CD1c-positive myeloid dendritic cell (primary cell): ENCODE results near the gene EML4.
"Not testable (repeated sequence)": the region's sequence is repeated elsewhere in the genome, so short reads cannot be mapped to it uniquely, and the experiment has no call there.

Source experiments
- DNase-seq: peaks from one replicate; pipeline ENCODE4 v3.0.0-alpha.2; 2016; ENCODE audit errors: extremely low spot score

EML4 gene

GRCh38 chr2:42169100-42169873 lies at the start of gene EML4:
EML4 (plus strand) TSS chr2:42169353; CDS start chr2:42169612, 259 bp downstream.
- peak; percentile 94 for DNase-seq

- no peak for DNase-seq
Observed at GRCh38 chr2:42123426-42123825, 45.7 kb upstream of the EML4 start.

DNA sequence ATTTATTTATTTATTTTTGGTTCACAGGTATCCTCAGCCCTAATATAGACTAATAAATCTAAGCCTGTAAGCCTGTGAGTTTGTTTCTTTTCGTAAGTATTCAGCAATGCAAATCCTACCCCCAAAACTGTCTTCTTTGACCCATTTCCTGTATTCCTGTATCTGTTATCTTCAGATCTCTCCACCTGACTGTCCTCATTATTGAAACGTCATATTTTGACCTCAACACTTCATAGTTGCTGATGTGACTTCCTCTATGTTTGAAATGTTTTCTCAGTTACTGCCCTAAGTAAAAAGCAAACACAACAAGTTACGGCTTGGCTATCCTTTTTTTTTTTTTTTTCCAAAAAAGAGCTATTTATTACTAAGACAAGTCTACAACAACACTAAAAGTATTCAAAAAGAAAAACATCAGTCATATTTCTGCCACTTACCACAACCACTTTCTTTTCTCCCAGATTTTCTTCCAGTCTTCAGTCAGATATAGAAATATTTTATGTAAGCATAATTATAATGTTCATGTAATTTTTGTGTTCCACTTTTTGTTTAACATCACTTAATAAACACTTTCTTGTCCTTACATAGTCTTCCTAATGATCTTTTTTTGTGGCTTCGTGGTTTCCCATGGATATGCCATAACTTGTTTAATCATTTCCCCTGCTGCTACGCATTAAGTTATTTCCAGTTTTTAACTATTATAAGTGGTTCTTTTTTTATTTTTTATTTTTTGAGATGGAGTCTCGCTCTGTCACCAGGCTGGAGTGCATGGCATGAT lies 45.0 kb upstream of the EML4 start:
- DNase-seq, result no peak

DNA sequence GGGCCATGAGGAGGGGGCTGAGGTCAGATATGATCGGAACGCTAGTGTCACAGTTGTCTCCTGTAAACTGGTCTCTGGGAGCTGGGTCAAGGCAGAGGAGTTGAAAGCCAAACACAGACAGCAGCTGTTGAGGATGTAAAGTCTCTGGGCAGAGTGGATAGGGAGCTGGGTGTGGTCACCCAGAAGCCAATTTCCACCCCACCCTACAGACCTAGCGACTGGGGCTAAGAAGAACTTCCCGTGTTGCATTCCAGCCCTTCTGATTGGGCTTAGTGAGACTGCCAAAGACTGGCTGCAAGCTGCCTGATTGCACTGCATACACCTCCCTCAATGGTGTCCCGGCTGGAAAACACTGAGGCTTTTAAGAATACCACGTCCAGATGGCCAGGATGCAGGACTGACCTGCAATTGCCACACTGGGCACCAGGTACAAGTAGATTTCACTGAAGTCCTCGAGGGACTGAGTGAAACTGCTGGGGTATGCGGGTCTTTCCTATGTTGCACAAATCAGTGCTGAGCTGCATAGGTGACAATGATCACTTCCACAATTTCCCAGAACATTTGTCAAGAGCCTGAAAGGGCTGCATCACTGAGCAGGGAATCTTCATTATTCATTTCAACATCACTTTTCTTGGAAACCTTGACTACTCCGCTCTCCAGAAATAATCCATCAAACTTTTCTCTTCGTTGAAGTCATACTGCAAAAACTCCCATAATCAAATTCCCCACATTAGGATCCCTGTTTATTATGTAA lies 43.1 kb upstream of the EML4 start:
- peak; percentile 61 for DNase-seq

- not testable (repeated sequence) for DNase-seq
Observed at GRCh38 chr2:42126873-42127272, 42.3 kb upstream of the EML4 start.

GRCh38 chr2:42127425-42128424 lies 41.4 kb upstream of the EML4 start:
- DNase-seq, result no peak

DNA sequence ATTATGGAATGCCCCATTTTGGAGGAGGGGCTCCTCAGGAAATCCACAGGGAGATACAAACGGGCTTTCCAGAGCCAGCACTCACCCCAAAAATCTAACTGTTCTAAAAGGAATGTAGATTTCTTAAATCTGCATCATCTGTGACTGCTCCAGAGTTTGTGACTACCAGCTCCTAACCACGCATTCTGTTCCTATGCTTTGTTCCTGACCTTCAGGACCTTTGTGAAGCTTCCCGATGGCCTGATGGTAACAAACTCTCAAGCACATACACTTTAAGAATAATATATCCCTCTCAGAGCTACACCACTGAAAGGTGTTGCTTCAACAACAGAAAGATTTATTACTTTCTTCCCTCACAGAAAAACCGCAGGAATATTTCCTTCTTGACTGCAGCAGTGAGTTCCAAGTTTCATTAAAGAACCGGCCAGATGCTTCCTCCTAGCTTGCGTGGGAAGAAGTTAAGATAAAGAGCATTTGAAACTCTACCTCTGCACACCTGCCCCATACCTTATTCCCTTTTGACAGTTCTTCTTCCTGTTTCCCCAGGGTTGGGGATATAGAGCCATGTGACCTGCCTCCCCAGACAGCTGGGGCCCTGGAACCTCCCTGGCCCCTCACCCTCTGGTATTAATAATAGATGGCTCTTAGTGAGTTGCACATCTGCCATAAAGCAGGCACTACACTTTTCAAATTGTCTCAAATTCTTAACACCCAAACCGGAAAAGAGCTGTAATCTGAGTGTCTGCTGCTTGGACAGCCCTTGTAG lies 40.2 kb upstream of the EML4 start:
- peak; percentile 55 for DNase-seq

DNA sequence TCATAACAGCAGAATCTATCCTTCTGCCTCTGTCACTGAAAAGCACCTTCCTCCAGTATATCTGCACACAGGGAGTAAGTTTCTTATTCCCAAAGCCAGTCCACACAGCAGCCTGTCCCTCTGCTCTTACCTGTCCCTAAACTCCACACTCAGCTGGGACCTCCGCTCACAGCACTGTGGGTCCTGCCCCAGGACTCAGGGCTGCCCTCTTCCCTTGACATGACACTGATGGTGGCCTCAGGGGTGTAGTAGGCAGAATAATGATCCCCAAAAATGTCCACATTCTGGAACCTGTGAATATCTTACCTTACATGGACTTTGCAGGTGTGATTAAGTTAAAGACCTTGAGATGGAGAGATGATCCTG lies 39.7 kb upstream of the EML4 start:
- DNase-seq, result no peak

GRCh38 chr2:42129947-42130346 lies 39.2 kb upstream of the EML4 start:
- no peak for DNase-seq

DNA sequence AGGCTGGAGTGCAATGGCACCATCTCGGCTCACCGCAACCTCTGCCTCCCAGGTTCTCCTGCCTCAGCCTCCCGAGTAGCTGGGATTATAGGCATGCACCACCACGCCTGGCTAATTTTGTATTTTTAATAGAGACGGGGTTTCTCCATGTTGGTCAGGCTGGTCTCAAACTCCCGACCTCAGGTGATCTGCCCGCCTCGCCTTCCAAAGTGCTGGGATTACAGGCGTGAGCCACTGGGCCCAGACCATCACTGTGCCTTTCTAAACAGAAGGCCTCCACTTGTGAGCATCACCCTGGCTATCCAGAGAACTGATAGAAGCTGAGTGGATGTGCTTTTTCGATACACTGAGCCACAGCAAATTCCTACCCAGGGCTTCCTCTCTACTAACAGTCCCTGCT lies 38.3 kb upstream of the EML4 start:
- not testable (repeated sequence) for DNase-seq

DNA sequence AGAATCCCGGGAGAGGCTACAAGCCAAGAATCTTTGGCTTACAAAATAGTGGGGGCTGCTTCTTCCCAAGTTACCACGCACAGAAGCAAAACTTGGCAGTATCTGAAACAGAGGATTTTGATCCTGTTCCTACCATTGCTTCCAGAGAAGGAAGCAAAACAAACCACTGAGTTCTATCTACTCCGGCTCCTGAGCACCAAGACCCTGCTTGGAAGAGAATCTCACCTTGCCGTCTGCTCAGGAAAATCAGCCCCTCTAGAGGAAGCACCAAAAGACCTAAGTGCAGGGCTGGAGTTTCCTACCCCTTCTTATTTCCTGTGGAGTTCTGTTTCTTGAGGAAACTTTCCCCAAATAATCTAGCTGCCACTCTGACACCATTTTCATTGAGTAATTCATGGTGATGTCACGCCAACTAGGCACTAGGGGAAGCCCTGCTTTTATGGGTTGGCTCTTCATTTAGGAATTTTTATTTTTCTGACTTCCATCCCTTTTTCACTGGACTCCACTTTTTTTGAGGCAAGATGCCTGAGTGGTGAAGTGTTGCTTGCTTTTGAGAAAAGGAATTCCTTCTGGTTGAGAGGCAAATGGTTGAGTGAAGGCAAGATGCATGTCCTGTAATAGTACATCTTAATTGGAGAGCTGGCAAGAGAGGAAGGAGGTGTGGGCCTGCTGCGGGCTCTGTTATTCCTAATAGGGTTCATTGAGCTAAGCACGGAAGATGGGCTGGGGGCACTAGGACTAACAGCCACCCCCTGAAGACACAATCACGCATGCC lies 36.8 kb upstream of the EML4 start:
- DNase-seq, result peak; percentile 61

- DNase-seq, result peak; percentile 88
Observed at GRCh38 chr2:42132966-42133641, 36.0 kb upstream of the EML4 start.

GRCh38 chr2:42133771-42134195 lies 35.4 kb upstream of the EML4 start:
- no peak for DNase-seq

GRCh38 chr2:42134401-42134932 lies 34.7 kb upstream of the EML4 start:
- not testable (repeated sequence) for DNase-seq

DNA sequence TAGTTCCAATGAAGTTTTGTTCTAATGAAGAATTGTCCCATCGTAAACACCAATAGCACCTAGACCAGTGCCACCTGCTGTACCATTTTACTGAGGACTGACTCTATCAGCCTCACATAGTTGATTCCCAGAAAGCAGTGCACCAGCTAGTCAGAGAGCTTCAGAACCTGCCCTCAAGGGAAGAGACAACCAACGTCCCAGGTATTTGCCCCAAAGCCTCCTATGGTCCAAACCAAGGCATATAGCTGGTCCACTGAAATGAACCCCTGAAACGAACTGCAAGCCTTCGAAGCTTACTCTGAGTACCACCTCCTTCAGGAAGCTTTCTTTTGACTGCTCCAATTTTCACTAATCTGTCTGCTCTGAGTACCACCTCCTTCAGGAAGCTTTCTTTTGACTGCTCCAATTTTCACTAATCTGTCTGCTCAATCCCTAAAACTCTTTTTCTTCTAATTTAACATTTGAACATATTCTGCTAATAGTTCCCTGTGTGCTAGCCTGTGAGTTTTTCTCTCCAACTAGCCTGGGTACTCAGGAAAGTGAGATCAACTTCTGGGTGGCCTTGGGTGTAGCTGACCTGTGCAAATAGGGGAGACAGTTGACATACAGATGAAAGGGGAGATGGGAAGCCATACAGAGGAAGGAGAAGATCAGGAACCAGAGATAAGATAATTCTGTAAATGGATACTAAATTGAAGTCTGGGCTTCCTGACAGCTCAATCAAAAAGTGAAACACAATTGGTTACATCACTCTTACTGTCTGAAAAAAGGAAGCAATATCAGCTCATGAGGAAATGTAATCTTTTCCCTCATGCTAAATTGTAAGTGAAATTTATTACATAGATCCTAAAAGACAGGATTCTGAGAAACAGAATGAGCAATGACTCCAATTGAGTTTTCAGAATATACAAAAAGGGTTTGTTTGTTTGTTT lies 33.5 kb upstream of the EML4 start:
- DNase-seq, result peak; percentile 70

DNA sequence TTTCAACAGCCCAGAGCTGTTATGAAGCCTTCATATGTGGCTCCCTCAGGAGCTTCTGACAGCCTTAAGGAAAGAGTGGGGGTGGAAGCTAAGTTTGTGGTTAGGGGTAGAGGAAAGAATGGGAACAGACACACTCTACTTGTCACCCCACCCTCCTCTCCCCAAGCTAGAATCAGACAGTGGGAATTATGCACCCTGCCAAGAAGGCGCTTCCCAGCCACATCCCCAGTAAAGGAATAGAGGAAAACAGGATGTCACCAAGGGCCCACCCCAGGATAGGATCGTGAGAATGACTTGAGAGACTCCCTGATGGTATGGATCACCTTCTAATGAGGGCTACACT lies 32.4 kb upstream of the EML4 start:
- DNase-seq, result no peak

GRCh38 chr2:42137125-42137841 lies 31.9 kb upstream of the EML4 start:
- DNase-seq, result no peak
